HepG2 (cell line): ENCODE results near the gene ADPRH. TPM values are rescaled to one million over a fixed set of nuclear protein-coding genes. Genes with fewer than 3 reads are reported as not detected.

Experiments
- ATAC-seq: fragments of 200-7000 bp; cut with Tn5 transposase; 3 replicates; pipeline ENCODE4 v1.9.1; 2020; ENCODE audit warnings: mild to moderate bottlenecking, moderate library complexity
- BruUV-seq: library from RNA; stranded (reverse); fragments of 400-500 nt; replicated peaks from 2 replicates; lab custom pipeline; 2021; lab: Mats Ljungman, UMichigan
- CTCF ChIA-PET: fragments of 300-600 bp; formaldehyde crosslinking; extraction: SDS; loops from one replicate; lab custom pipeline; 2021; ENCODE audit warnings: low total read pairs, inconsistent platforms, low intra/inter-chr PET ratio; lab: Yijun Ruan, JAX
- POLR2A ChIA-PET: fragments of 350-600 bp; sonication (Branson Sonifier 250); formaldehyde crosslinking; loops from one replicate; lab custom pipeline; 2020; ENCODE audit warnings: antibody characterized with exemption, inconsistent platforms; lab: Yijun Ruan, JAX
- DNase-seq: peaks from one replicate; pipeline ENCODE4 v3.0.0-alpha.2; 2015; ENCODE audit warnings: low spot score
- FAIRE-seq: peaks from 3 replicates; lab custom pipeline; 2011; peaks lifted over from hg19 to GRCh38; lab: Jason Lieb, UNC
- H2AFZ ChIP-seq: one replicate; pipeline ENCODE4 v1.6.1; 2011; ENCODE audit warnings: low read length, inconsistent platforms
- H3K27ac ChIP-seq: fragments of 300-600 bp; 3 replicates; pipeline ENCODE4 v1.8.0; 2011; ENCODE audit warnings: mixed run types, mild to moderate bottlenecking, mixed read lengths, low read length, inconsistent platforms; ENCODE audit not compliant: insufficient read depth; ENCODE audit errors: extremely low read length
- H3K27me3 ChIP-seq, 2 experiments: fragments of 200-600 bp in 1 of 2; 2 replicates in 1 of 2; 3 replicates in 1 of 2; pipeline versions ENCODE4 v1.6.0 to v1.8.0; 2011; ENCODE audit warnings: low read length in 2 of 2, mild to moderate bottlenecking in 2 of 2, moderate library complexity in 2 of 2, inconsistent platforms in 1 of 2; ENCODE audit not compliant: insufficient read depth in 2 of 2, control insufficient read depth in 1 of 2
- H3K36me3 ChIP-seq, 2 experiments: fragments of 200-600 bp in 1 of 2; replicated peaks in 1 of 2; 2 replicates in 1 of 2; 3 replicates in 1 of 2; pipeline versions ENCODE4 v1.5.1 to v1.8.0; 2011; ENCODE audit warnings: low read length in 2 of 2, inconsistent platforms in 1 of 2; ENCODE audit not compliant: insufficient read depth in 2 of 2, control insufficient read depth in 1 of 2
- H3K4me1 ChIP-seq: 2 replicates; pipeline ENCODE4 v1.5.1; 2012; ENCODE audit warnings: low read length, inconsistent platforms; ENCODE audit not compliant: insufficient read depth
- H3K4me2 ChIP-seq: 2 replicates; pipeline ENCODE4 v1.6.0; 2011; ENCODE audit warnings: low read depth, low read length, inconsistent platforms
- H3K4me3 ChIP-seq, 3 experiments: fragments of 200-600 bp in 1 of 3; sonication (generic), shearing (Covaris generic) in 1 of 3; replicated peaks in 1 of 3; 2 replicates each; pipeline ENCODE4 v1.5.1; 2011 to 2016; ENCODE audit warnings: low read length in 3 of 3, inconsistent platforms in 2 of 3, low read depth in 2 of 3, mild to moderate bottlenecking in 2 of 3, control low read depth in 1 of 3, mixed read lengths in 1 of 3; ENCODE audit not compliant: insufficient read depth in 1 of 3
- H3K79me2 ChIP-seq: one replicate; pipeline ENCODE4 v1.6.1; 2011; ENCODE audit warnings: low read length, inconsistent platforms; ENCODE audit not compliant: insufficient read depth
- H3K9ac ChIP-seq: 2 replicates; pipeline ENCODE4 v1.6.0; 2011; ENCODE audit warnings: mild to moderate bottlenecking, low read depth, low read length, inconsistent platforms; ENCODE audit not compliant: insufficient read depth
- H3K9me3 ChIP-seq: 2 replicates; pipeline ENCODE4 v1.5.1; 2012; ENCODE audit warnings: mild to moderate bottlenecking, low read length
- H4K20me1 ChIP-seq: 2 replicates; pipeline ENCODE4 v1.6.0; 2011; ENCODE audit warnings: inconsistent platforms, mild to moderate bottlenecking, low read length, moderate library complexity; ENCODE audit not compliant: insufficient read depth
- KMT2A ChIP-seq: sonication (generic); formaldehyde crosslinking; IDR thresholded peaks from 2 replicates; pipeline ENCODE4 v1.4.0; 2020; ENCODE audit warnings: missing genetic modification reagents
- LBX2 ChIP-seq: sonication (generic); formaldehyde crosslinking; IDR thresholded peaks from 2 replicates; pipeline ENCODE4 v1.5.0; 2020; ENCODE audit warnings: missing genetic modification reagents, mild to moderate bottlenecking, borderline replicate concordance
- PAX8 ChIP-seq: sonication (generic); formaldehyde crosslinking; IDR thresholded peaks from 2 replicates; pipeline ENCODE4 v1.8.0; 2022; ENCODE audit warnings: mild to moderate bottlenecking, missing genetic modification reagents, borderline replicate concordance
- ZFP37 ChIP-seq: sonication (generic); formaldehyde crosslinking; IDR thresholded peaks from 2 replicates; pipeline ENCODE4 v1.4.0; 2020; ENCODE audit warnings: missing genetic modification reagents, borderline replicate concordance
- ZNF30 ChIP-seq: sonication (generic); formaldehyde crosslinking; IDR thresholded peaks from 2 replicates; pipeline ENCODE4 v1.5.0; 2020; ENCODE audit warnings: mild to moderate bottlenecking, missing genetic modification reagents
- ZNF441 ChIP-seq: sonication (generic); formaldehyde crosslinking; IDR thresholded peaks from 2 replicates; pipeline ENCODE4 v1.7.0; 2021; ENCODE audit warnings: missing genetic modification reagents, borderline replicate concordance
- WGBS: methylation state at CpG from one replicate; pipeline ENCODE4 v1.1.6; 2017; ENCODE audit warnings: low lambda C conversion rate; 5-methylcytosine and 5-hydroxymethylcytosine counted together
- in situ Hi-C: cut with HindIII; loops from 2 replicates; pipeline ENCODE4 v1.10.0; 2017; ENCODE audit warnings: low pct_unique_long_range_greater_than_20kb; ENCODE audit not compliant: extremely low pct_ligation_motif_present
- intact Hi-C: fragments of 100-400 bp; cut with micrococcal nuclease; formaldehyde crosslinking; loops from one replicate; pipeline ENCODE4 v1.10.0; 2022; ENCODE audit not compliant: unreplicated experiment
- polyA plus RNA-seq, 8 experiments: library from polyadenylated mRNA; depleted of rRNA in 3 of 8; stranded (reverse) in 7 of 8; unstranded in 1 of 8; fragments of >200 nt; fragmentation: Illumina TruSeq in 4 of 8; extraction: Trizol in 4 of 8; gene quantifications; 2 replicates each; pipeline versions ENCODE4 v1.2.1 to v1.2.3, GENCODE V29; 2011 to 2016; ENCODE audit warnings: low read depth in 4 of 8, missing spikeins in 1 of 8, mixed read lengths in 1 of 8; ENCODE audit not compliant: insufficient read depth in 1 of 8
- total RNA-seq, 5 experiments: library from RNA; depleted of rRNA; stranded (reverse); fragments of >200 nt; fragmentation: Illumina TruSeq; extraction: Trizol; gene quantifications; 2 replicates each; pipeline ENCODE4 v1.2.3, GENCODE V29; 2016; ENCODE audit warnings: low read depth in 1 of 5

ADPRH gene
- total and polyA plus RNA-seq, 2 of the 13 experiments (the other 11 are each of a cell fraction or from before 2014, with no cell fraction given): 0.01 to 0.15 TPM

- no TSS peak for BruUV-seq
- H3K4me2 ChIP-seq: no peak overlapping the region
- H3K27ac ChIP-seq: no peak overlapping the region
- 74% methylated on average over 4 of the region's 4 CpGs for WGBS
- DNase-seq (no peak), FAIRE-seq (no peak), ATAC-seq (no peak)
- H4K20me1 ChIP-seq: no peaks in the 10 kb centered on the region
- POLR2A ChIA-PET: no interaction called here
- in situ Hi-C loops (no loop called here), intact Hi-C loops (no loop called here)
- no peak overlapping the region for H2AFZ ChIP-seq
- CTCF ChIA-PET: no interaction called here
- H3K4me1 ChIP-seq: no peaks in the 10 kb centered on the region
- no peak for TF ChIP-seq PAX8 (CRISPR knock-in tag)
- no peak for TF ChIP-seq ZNF441
- H3K36me3 ChIP-seq: no peaks in the 10 kb centered on the region
- no peaks in the 10 kb centered on the region for H3K27me3 ChIP-seq
- H3K4me3 ChIP-seq: no peak overlapping the region
- H3K9me3 ChIP-seq: no peaks in the 10 kb centered on the region
- no peaks in the 10 kb centered on the region for H3K79me2 ChIP-seq
- H3K9ac ChIP-seq: no peak overlapping the region
Measured at GRCh38 chr3:119636891-119637611, 57.8 kb downstream of the ADPRH start.

- no peak overlapping the region for H3K9ac ChIP-seq
- no TSS peak for BruUV-seq
- FAIRE-seq (no peak), ATAC-seq (no peak), DNase-seq (no peak)
- 65% methylated on average over 3 of the region's 3 CpGs for WGBS
- TF ChIP-seq ZNF30 (CRISPR knock-in tag): no peak
- no peak for TF ChIP-seq ZFP37 (CRISPR knock-in tag)
- no peak for TF ChIP-seq LBX2 (CRISPR knock-in tag)
- no peak for TF ChIP-seq KMT2A
- H3K27ac ChIP-seq: no peak overlapping the region
- H3K79me2 ChIP-seq: no peaks in the 10 kb centered on the region
- ChIA-PET POLR2A (no interaction called here), CTCF (no interaction called here)
- H4K20me1 ChIP-seq: no peaks in the 10 kb centered on the region
- intact Hi-C loops: no loop called here
- H3K4me1 ChIP-seq: no peaks in the 10 kb centered on the region
- H3K9me3 ChIP-seq: no peaks in the 10 kb centered on the region
- H2AFZ ChIP-seq: no peak overlapping the region
- no peak overlapping the region for H3K4me3 ChIP-seq
- no peaks in the 10 kb centered on the region for H3K27me3 ChIP-seq
- no peaks in the 10 kb centered on the region for H3K36me3 ChIP-seq
- no peak overlapping the region for H3K4me2 ChIP-seq
- in situ Hi-C loops: no loop called here
Measured at GRCh38 chr3:119637679-119638477, 58.6 kb downstream of the ADPRH start.

Other genes with a start within 250 kb of the ADPRH start
- gene TMEM39A, start 115.9 kb upstream of the ADPRH start, total RNA-seq (2016; rRNA removed; fragmentation: Illumina TruSeq; extraction: Trizol): 32.9 and 55.8 TPM in 2 replicates
- 56.8 and 64.9 TPM in 2 replicates for gene TMEM39A, start 115.9 kb upstream of the ADPRH start, polyA plus RNA-seq (2011; rRNA removed)
- 14.2 and 22.9 TPM in 2 replicates for gene POGLUT1, start 110.5 kb upstream of the ADPRH start, total RNA-seq (2016; rRNA removed; fragmentation: Illumina TruSeq; extraction: Trizol)
- gene POGLUT1, start 110.5 kb upstream of the ADPRH start, polyA plus RNA-seq (2011; rRNA removed): 12.9 and 15.3 TPM in 2 replicates
- 77.8 and 78.2 TPM in 2 replicates for gene TIMMDC1, start 80.9 kb upstream of the ADPRH start, total RNA-seq (2016; rRNA removed; fragmentation: Illumina TruSeq; extraction: Trizol)
- gene TIMMDC1, start 80.9 kb upstream of the ADPRH start, polyA plus RNA-seq (2011; rRNA removed): 41.9 and 50.0 TPM in 2 replicates
- gene CD80, start 19.9 kb upstream of the ADPRH start, total RNA-seq (2016; rRNA removed; fragmentation: Illumina TruSeq; extraction: Trizol): not detected in 2 replicates
- not detected in 2 replicates for gene CD80, start 19.9 kb upstream of the ADPRH start, polyA plus RNA-seq (2011; rRNA removed)
- gene PLA1A, start 18.4 kb downstream of the ADPRH start, total RNA-seq (2016; rRNA removed; fragmentation: Illumina TruSeq; extraction: Trizol): 0.11 TPM in 1 of 2 replicates, not detected in the other
- gene PLA1A, start 18.4 kb downstream of the ADPRH start, polyA plus RNA-seq (2011; rRNA removed): 0.16 and 0.18 TPM in 2 replicates
- 0.18 TPM in 1 of 2 replicates, not detected in the other for gene POPDC2, start 81.1 kb downstream of the ADPRH start, total RNA-seq (2016; rRNA removed; fragmentation: Illumina TruSeq; extraction: Trizol)
- 0.55 and 0.58 TPM in 2 replicates for gene POPDC2, start 81.1 kb downstream of the ADPRH start, polyA plus RNA-seq (2011; rRNA removed)
- gene COX17, start 97.9 kb downstream of the ADPRH start, total RNA-seq (2016; rRNA removed; fragmentation: Illumina TruSeq; extraction: Trizol): 51.0 and 66.2 TPM in 2 replicates
- 34.3 and 41.4 TPM in 2 replicates for gene COX17, start 97.9 kb downstream of the ADPRH start, polyA plus RNA-seq (2011; rRNA removed)
- not detected in 2 replicates for gene CFAP91, start 123.5 kb downstream of the ADPRH start, total RNA-seq (2016; rRNA removed; fragmentation: Illumina TruSeq; extraction: Trizol)
- not detected in 2 replicates for gene CFAP91, start 123.5 kb downstream of the ADPRH start, polyA plus RNA-seq (2011; rRNA removed)
- 10.9 and 13.4 TPM in 2 replicates for gene NR1I2, start 202.6 kb downstream of the ADPRH start, total RNA-seq (2016; rRNA removed; fragmentation: Illumina TruSeq; extraction: Trizol)
- 8.8 and 9.8 TPM in 2 replicates for gene NR1I2, start 202.6 kb downstream of the ADPRH start, polyA plus RNA-seq (2011; rRNA removed)